Cardiac muscle cell (in vitro differentiated cells and primary cell): ENCODE data around the gene ARHGEF12. TPM values are rescaled to one million over a fixed set of nuclear protein-coding genes. Genes with fewer than 3 reads are reported as not detected.

Source experiments
- DNase-seq, 2 donors: peaks; one replicate each; pipeline versions ENCODE4 v3.0.0 to v3.0.0-alpha.2; 2010 to 2017; ENCODE audit warnings: low read depth in 1 of 2, low spot score in 1 of 2
- H3K27ac ChIP-seq: fragments of 200-600 bp; sonication (generic); 2 replicates; pipeline ENCODE4 v1.5.1; 2016
- H3K27me3 ChIP-seq: fragments of 200-600 bp; sonication (generic); 2 replicates; pipeline ENCODE4 v1.6.0; 2016; ENCODE audit warnings: control low read depth
- H3K36me3 ChIP-seq: fragments of 200-600 bp; sonication (generic); 2 replicates; pipeline ENCODE4 v1.5.1; 2016; ENCODE audit warnings: control low read depth
- H3K4me1 ChIP-seq: fragments of 200-600 bp; sonication (generic); 2 replicates; pipeline ENCODE4 v1.8.1; 2017; ENCODE audit warnings: low read depth, mild to moderate bottlenecking, mixed run types
- H3K4me3 ChIP-seq: fragments of 200-600 bp; sonication (generic); 2 replicates; pipeline ENCODE4 v1.5.1; 2016; ENCODE audit warnings: mild to moderate bottlenecking
- H3K9me3 ChIP-seq: fragments of 200-600 bp; sonication (generic); 2 replicates; pipeline ENCODE4 v1.5.1; 2017; ENCODE audit warnings: low read depth, mild to moderate bottlenecking, control low read depth
- polyA plus RNA-seq: library from polyadenylated mRNA; unstranded; fragments of >200 nt; fragmentation: Nextera tagmentation; extraction: Ambion mirVana; gene quantifications from 2 replicates; pipeline ENCODE4 v1.2.1, GENCODE V29; 2016
- total RNA-seq: library from RNA; depleted of rRNA; stranded (reverse); fragments of >200 nt; gene quantifications from 2 replicates; pipeline ENCODE4 v1.2.3, GENCODE V29; 2016
- TF ChIP-seq, protein P1 (sequence below): IDR thresholded peaks from 2 replicates; pipeline ENCODE4 v1.5.1; 2012; ENCODE audit warnings: low read depth, mild to moderate bottlenecking, low read length

ARHGEF12 gene
- total and polyA plus RNA-seq, 2 experiments from 2014 or later = 21.7 to 43.4 TPM

DNA sequence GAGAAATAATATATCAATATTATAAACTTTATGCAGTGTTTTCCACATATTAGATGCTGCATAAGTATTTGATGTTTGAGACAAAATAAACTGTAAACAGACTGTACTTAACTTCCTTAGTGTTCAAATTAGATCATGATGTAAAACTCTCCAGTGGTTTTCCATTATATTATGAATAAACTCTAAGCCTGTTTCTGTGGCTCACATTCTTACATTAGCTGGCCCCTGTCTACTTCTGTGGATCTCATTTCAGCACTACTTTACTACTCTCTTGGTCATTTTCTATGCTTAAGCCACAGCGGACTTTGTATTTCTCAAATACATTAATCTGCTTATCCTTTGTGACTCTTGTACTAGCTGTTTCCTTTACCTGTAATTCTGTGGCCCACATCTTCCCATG lies 55.6 kb downstream of the ARHGEF12 start:
- no peak overlapping the region for H3K27ac ChIP-seq
- DNase-seq = no peak
- H3K9me3 ChIP-seq = no peaks in the 10 kb centered on the region
- H3K27me3 ChIP-seq = no peaks in the 10 kb centered on the region
- peaks cover 6% of the 10 kb centered on the region for H3K4me1 ChIP-seq
- no peak overlapping the region for H3K4me3 ChIP-seq
- H3K36me3 ChIP-seq = no peaks in the 10 kb centered on the region
- TF ChIP-seq, protein P1, sequence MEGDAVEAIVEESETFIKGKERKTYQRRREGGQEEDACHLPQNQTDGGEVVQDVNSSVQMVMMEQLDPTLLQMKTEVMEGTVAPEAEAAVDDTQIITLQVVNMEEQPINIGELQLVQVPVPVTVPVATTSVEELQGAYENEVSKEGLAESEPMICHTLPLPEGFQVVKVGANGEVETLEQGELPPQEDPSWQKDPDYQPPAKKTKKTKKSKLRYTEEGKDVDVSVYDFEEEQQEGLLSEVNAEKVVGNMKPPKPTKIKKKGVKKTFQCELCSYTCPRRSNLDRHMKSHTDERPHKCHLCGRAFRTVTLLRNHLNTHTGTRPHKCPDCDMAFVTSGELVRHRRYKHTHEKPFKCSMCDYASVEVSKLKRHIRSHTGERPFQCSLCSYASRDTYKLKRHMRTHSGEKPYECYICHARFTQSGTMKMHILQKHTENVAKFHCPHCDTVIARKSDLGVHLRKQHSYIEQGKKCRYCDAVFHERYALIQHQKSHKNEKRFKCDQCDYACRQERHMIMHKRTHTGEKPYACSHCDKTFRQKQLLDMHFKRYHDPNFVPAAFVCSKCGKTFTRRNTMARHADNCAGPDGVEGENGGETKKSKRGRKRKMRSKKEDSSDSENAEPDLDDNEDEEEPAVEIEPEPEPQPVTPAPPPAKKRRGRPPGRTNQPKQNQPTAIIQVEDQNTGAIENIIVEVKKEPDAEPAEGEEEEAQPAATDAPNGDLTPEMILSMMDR = no peak

DNA sequence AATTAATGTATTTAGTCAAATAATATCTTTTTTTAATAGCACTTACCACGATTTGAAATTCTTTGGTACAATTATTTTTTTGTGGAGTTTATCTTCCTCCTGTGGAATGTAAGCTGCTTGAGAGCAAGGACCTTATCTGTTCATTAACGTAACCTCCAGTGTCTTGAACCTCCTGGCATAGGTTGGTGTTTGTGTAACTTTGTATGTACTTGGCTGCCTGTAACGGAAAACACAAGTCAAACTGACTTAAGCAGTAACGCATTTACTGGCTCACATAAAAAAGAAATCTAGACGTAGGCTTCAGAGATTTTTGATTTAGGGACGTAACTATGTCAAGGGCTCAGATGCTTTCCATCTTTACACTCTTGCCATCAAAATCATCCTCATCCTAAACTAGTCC lies 56.1 kb downstream of the ARHGEF12 start:
- no peak overlapping the region for H3K27ac ChIP-seq
- no peak overlapping the region for H3K4me3 ChIP-seq
- H3K9me3 ChIP-seq = no peaks in the 10 kb centered on the region
- no peaks in the 10 kb centered on the region for H3K36me3 ChIP-seq
- H3K4me1 ChIP-seq = peaks cover 6% of the 10 kb centered on the region
- TF ChIP-seq, protein P1 = no peak
- DNase-seq = peak in 1 of 2 donors; percentile 67
- H3K27me3 ChIP-seq = no peaks in the 10 kb centered on the region

DNA sequence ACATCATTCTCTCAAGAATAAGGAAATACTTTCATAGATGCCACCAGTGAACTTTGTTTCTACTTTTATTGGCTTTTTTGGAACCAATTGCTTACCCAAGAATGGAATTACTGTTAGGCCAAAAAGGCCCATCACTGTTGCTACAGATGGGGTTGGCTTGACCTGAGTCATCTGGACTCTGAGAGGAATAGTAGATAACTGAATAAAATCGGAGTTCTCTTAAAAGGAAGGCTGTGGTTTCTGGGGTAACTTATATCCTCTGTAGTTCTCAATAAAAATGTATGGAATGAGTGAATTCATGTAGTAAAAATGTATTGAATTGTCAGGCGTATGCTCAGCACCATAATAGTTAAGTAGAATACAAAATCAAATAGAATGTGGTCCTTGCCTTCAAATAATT lies 56.6 kb downstream of the ARHGEF12 start:
- TF ChIP-seq, protein P1 = no peak
- peak in 1 of 2 donors; percentile 44 for DNase-seq
- H3K4me1 ChIP-seq = peaks cover 6% of the 10 kb centered on the region
- no peaks in the 10 kb centered on the region for H3K27me3 ChIP-seq
- H3K36me3 ChIP-seq = no peaks in the 10 kb centered on the region
- H3K4me3 ChIP-seq = no peak overlapping the region
- H3K27ac ChIP-seq = no peak overlapping the region
- no peaks in the 10 kb centered on the region for H3K9me3 ChIP-seq

DNA sequence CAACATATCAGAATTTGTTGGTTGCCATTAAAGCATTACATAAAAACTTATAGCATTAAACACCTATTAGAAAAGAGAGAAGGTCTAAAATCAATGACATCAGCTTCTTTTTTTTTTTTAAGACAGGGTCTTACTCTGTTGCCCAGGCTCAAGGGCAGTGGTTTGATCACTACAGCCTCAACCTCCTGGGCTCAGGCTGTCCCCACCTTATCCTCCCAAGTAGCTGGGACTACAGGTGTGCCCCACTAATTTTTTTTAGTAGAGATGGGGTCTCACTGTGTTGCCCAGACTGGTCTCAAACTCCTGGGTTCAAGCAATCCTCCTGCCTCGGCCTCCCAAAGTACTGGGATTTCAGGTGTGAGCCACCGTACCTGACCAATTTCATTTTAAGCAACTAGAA lies 57.9 kb downstream of the ARHGEF12 start:
- H3K4me3 ChIP-seq = no peak overlapping the region
- peaks cover 9% of the 10 kb centered on the region for H3K4me1 ChIP-seq
- H3K9me3 ChIP-seq = no peaks in the 10 kb centered on the region
- no peaks in the 10 kb centered on the region for H3K27me3 ChIP-seq
- no peaks in the 10 kb centered on the region for H3K36me3 ChIP-seq
- TF ChIP-seq, protein P1 = no peak
- DNase-seq = no peak
- no peak overlapping the region for H3K27ac ChIP-seq

DNA sequence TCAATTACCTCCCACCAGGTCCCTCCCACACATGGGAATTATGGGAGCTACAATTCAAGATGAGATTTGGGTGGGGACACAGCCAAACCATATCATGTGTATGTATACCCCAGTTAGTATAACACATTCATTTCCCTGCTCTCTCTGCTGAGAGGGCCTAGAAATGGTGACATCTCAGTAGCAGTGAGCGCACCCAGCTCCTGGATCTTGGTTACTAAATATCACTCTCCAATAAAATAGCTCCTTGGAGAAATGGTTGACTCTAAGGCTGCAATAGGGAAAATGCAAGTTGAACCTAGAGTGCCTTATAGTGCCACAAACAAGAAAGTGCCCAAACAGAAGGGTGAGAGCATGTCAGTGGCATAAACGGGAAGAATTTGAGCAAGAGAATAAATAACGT lies 59.6 kb downstream of the ARHGEF12 start:
- TF ChIP-seq, protein P1 = no peak
- H3K27ac ChIP-seq = no peak overlapping the region
- H3K4me3 ChIP-seq = no peak overlapping the region
- peaks cover 13% of the 10 kb centered on the region for H3K4me1 ChIP-seq
- no peaks in the 10 kb centered on the region for H3K27me3 ChIP-seq
- no peaks in the 10 kb centered on the region for H3K9me3 ChIP-seq
- H3K36me3 ChIP-seq = no peaks in the 10 kb centered on the region
- DNase-seq = no peak

DNA sequence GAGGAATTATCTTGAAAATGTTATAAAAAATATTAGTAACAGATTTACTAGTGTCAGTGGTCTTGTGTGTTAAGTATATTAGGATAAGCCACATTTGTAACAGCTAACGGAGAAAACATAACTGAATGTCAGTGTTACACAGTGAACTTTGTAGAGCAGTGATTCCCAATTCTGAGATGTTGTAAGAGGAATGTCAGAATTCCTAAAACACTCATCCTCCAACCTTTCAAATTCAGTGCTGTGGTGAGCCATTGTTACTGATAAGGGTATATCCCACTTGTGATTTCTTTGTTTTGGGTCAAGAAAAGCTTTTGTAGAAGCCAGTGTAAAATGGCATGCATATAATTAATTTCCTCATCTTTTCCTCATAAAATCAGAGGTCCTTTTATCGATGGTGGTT lies 61.9 kb downstream of the ARHGEF12 start:
- H3K4me1 ChIP-seq = peaks cover 16% of the 10 kb centered on the region
- peak in 1 of 2 donors; percentile 69 for DNase-seq
- no peaks in the 10 kb centered on the region for H3K36me3 ChIP-seq
- no peaks in the 10 kb centered on the region for H3K27me3 ChIP-seq
- no peak overlapping the region for H3K4me3 ChIP-seq
- no peak overlapping the region for H3K27ac ChIP-seq
- no peaks in the 10 kb centered on the region for H3K9me3 ChIP-seq
- TF ChIP-seq, protein P1 = no peak
